Upper lobe of left lung (tissue), 4 donors: Measurements from ENCODE around the gene BEGAIN.

Experiments used
- CTCF ChIP-seq, 6 experiments: fragments of 450-650 bp in 4 of 6; fragments of 200-600 bp in 2 of 6; sonication (generic) in 2 of 6; IDR thresholded peaks; one replicate each; pipeline ENCODE4 v1.5.1; 2016 to 2019; ENCODE audit warnings: antibody characterized with exemption in 6 of 6
- EP300 ChIP-seq, 4 donors: sonication (generic); formaldehyde crosslinking; IDR thresholded peaks; one replicate each; pipeline ENCODE4 v1.5.1; 2017; ENCODE audit warnings: antibody characterized with exemption in 4 of 4, control low read depth in 2 of 4
- POLR2A ChIP-seq, 4 donors: fragments of 450-650 bp; IDR thresholded peaks; one replicate each; pipeline ENCODE4 v1.5.1; 2016 to 2017; ENCODE audit warnings: antibody characterized with exemption in 4 of 4, mild to moderate bottlenecking in 2 of 4

GRCh38 chr14:100539003-100539660, 48.1 kb downstream of the BEGAIN start:
- TF ChIP-seq POLR2A (IDR thresholded peaks at IDR 0.05) (no peak), EP300 (IDR thresholded peaks at IDR 0.05) (no peak), CTCF (IDR thresholded peaks at IDR 0.05) (no peak)
